Upper lobe of right lung (tissue), 1 donor: ENCODE measurements around the gene TP53AIP1. TPM values are rescaled to one million over a fixed set of nuclear protein-coding genes. Genes with fewer than 3 reads are reported as not detected.

Experiments
- ATAC-seq: fragments of 200-7000 bp; cut with Tn5 transposase; one replicate; pipeline ENCODE4 v1.9.1; 2020; ENCODE audit warnings: mild to moderate bottlenecking, moderate library complexity
- DNase-seq: peaks from one replicate; pipeline ENCODE4 v3.0.0-alpha.2; 2020
- H3K27ac ChIP-seq: fragments of 200-600 bp; one replicate; pipeline ENCODE4 v1.8.0; 2022
- H3K27me3 ChIP-seq: fragments of 200-600 bp; one replicate; pipeline ENCODE4 v1.8.0; 2022; ENCODE audit warnings: mild to moderate bottlenecking
- H3K36me3 ChIP-seq: fragments of 200-600 bp; one replicate; pipeline ENCODE4 v1.8.0; 2022
- H3K4me1 ChIP-seq: fragments of 200-600 bp; one replicate; pipeline ENCODE4 v1.8.0; 2022
- H3K4me3 ChIP-seq: fragments of 200-600 bp; one replicate; pipeline ENCODE4 v1.8.0; 2022; ENCODE audit warnings: mild to moderate bottlenecking
- H3K9me3 ChIP-seq: fragments of 200-600 bp; one replicate; pipeline ENCODE4 v1.8.0; 2022
- CTCF ChIP-seq: fragments of 200-600 bp; IDR thresholded peaks from one replicate; pipeline ENCODE4 v1.8.0; 2022; ENCODE audit warnings: antibody characterized with exemption
- intact Hi-C: fragments of 100-400 bp; cut with DNase I; formaldehyde crosslinking; loops from one replicate; pipeline ENCODE4 v1.11.0; 2022
- total RNA-seq: library from RNA; stranded (reverse); fragmentation: NEBNext Ultra II Directional; extraction: Animal tissue kit (Norgen Biotek cat#: 25700); gene quantifications from one replicate; pipeline ENCODE4 v1.2.1, GENCODE V29; 2021
- donor health status: DM: no; HTN: yes; CAD: no; lungs with severe emphysema.

Gene TP53AIP1
- total RNA-seq, 1 donor from 2014 or later: not detected

DNA sequence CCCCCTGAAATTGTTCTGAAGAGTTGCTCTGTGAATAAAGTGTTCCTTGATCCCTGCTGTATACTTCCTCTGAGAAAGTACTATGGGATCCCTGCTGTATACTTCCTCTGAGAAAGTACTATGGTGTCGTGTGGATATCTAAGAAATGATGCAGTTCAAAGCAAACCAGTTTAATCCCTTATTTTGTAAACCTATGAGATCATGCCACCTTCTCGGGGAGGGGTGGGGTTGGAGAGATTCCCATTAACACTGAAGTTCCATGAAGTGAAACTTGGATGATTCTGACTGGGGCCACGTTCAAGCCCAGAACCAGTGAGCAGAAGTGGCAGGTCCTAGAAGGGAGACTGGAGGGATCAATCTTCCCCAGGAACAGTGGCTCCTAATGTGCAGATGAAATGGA lies 13.0 kb upstream of the TP53AIP1 start:
- Histone ChIP-seq H3K27ac (no peak overlapping the region), H3K36me3 (no peaks in the 10 kb centered on the region), H3K27me3 (no peaks in the 10 kb centered on the region), H3K4me1 (no peaks in the 10 kb centered on the region), H3K4me3 (no peak overlapping the region), H3K9me3 (no peaks in the 10 kb centered on the region)
- ATAC-seq (no peak), DNase-seq (no peak)
- intact Hi-C loops: loop anchor here (2.0 to 10.0 kb wide), 2 partner anchors 71 to 801 kb away; no protein-coding TSS in a partner anchor
- TF ChIP-seq CTCF: no peak

DNA sequence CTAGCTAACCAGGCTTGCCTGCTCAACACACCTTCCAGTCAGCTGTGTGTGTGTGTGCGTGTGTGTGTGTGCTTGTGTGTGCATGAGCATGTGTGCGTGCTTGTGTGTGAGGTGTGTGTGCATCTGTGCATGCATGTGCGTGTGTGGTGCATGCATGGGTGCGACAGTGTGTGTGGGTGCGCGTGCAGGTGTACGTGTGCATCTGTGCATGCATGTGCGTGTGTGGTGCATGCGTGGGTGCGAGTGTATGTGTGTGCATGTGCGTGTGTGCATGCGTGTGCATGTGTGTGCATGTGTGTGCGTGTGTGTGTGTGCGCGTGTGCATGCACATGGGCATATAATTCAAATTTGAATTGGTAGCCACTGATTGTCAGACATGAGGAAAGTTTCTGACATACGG lies 10.5 kb upstream of the TP53AIP1 start:
- Histone ChIP-seq H3K27ac (no peak overlapping the region), H3K36me3 (no peaks in the 10 kb centered on the region), H3K27me3 (no peaks in the 10 kb centered on the region), H3K4me3 (no peak overlapping the region), H3K4me1 (no peaks in the 10 kb centered on the region), H3K9me3 (no peaks in the 10 kb centered on the region)
- intact Hi-C loops: loop anchor here (10.0 kb wide), 1 partner anchor 798 kb away; no protein-coding TSS in a partner anchor
- DNase-seq (no peak), ATAC-seq (no peak)
- TF ChIP-seq CTCF: no peak

- no peak for TF ChIP-seq CTCF
- DNase-seq (no peak), ATAC-seq (no peak)
- Histone ChIP-seq H3K36me3 (no peaks in the 10 kb centered on the region), H3K27ac (no peak overlapping the region), H3K27me3 (no peaks in the 10 kb centered on the region), H3K9me3 (no peaks in the 10 kb centered on the region), H3K4me1 (no peaks in the 10 kb centered on the region), H3K4me3 (no peak overlapping the region)
- intact Hi-C loops: loop anchor here (10.0 kb wide), 1 partner anchor 795 kb away; no protein-coding TSS in a partner anchor
Observed at GRCh38 chr11:128949791-128950454, 7.3 kb upstream of the TP53AIP1 start.

DNA sequence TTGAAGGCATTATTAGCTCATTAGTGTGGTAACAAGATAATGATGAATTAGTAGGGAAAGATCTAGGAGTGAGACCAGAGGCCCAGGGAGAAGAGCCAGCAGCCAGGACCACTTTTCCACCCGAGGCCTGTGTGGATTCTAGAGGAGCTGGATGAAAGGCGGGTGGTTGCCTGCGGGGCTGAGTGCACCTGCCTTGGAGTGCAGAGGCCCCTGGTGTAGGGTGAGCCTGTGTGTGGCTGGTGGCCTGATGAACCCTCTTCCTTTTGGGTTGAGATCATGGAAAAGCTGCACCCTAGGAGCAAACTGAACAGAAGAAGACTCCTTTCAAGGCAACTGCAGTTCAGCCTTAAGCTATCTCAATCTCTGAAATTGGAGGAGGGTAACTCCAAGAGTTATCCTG lies 5.9 kb upstream of the TP53AIP1 start:
- intact Hi-C loops: no loop called here
- DNase-seq: no peak
- Histone ChIP-seq H3K27me3 (no peaks in the 10 kb centered on the region), H3K4me1 (no peaks in the 10 kb centered on the region), H3K9me3 (no peaks in the 10 kb centered on the region), H3K27ac (no peak overlapping the region), H3K36me3 (no peaks in the 10 kb centered on the region), H3K4me3 (no peak overlapping the region)
- ATAC-seq: peak; percentile 62
- peak; percentile 23 for TF ChIP-seq CTCF

- no peak for TF ChIP-seq CTCF
- H3K9me3 ChIP-seq: no peaks in the 10 kb centered on the region
- no peaks in the 10 kb centered on the region for H3K4me1 ChIP-seq
- DNase-seq: no peak
- H3K36me3 ChIP-seq: no peaks in the 10 kb centered on the region
- H3K27ac ChIP-seq: no peak overlapping the region
- H3K4me3 ChIP-seq: no peak overlapping the region
- intact Hi-C loops: no loop called here
- no peak for ATAC-seq
- H3K27me3 ChIP-seq: no peaks in the 10 kb centered on the region
Observed at GRCh38 chr11:128947773-128948172, 5.1 kb upstream of the TP53AIP1 start.

DNA sequence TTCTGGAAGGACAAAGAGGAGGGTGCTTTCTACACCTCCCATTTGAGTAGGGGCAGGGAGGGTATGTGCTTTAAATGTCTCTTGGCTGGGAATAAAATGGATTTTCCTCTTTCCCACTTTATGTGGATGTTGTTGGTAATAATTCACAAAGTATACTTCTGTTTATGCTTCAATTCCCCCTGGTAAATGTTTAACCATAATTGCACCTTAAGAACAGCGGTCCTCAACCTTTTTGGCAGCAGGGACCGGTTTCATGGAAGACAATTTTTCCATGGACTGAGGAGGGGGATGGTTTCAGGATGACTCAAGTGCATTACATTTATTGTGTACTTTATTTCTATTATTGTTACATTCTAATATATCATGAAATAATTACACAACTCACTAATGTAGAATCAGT lies 4.0 kb upstream of the TP53AIP1 start:
- H3K4me1 ChIP-seq: no peaks in the 10 kb centered on the region
- H3K27ac ChIP-seq: no peak overlapping the region
- no peak for TF ChIP-seq CTCF
- DNase-seq: no peak
- no peaks in the 10 kb centered on the region for H3K9me3 ChIP-seq
- no peak for ATAC-seq
- H3K36me3 ChIP-seq: no peaks in the 10 kb centered on the region
- H3K27me3 ChIP-seq: no peaks in the 10 kb centered on the region
- intact Hi-C loops: no loop called here
- H3K4me3 ChIP-seq: no peak overlapping the region
